Forelimb muscle (tissue), 1 donor: ENCODE results near the gene ERN1. TPM values are rescaled to one million over a fixed set of nuclear protein-coding genes. Genes with fewer than 3 reads are reported as not detected.
"Not testable (repeated sequence)": the region's sequence is repeated elsewhere in the genome, so short reads cannot be mapped to it uniquely, and the experiment has no call there.

Experiments
- DNase-seq: peaks from one replicate; pipeline ENCODE4 v3.0.0-alpha.2; 2013; ENCODE audit warnings: low read depth
- polyA plus RNA-seq: library from polyadenylated mRNA; unstranded; fragments of 120-200 nt; gene quantifications from one replicate; pipeline ENCODE4 v1.2.1, GENCODE V29; 2013; ENCODE audit not compliant: insufficient read length

Gene ERN1
- polyA plus RNA-seq, 1 donor, result 5.6 TPM

DNA sequence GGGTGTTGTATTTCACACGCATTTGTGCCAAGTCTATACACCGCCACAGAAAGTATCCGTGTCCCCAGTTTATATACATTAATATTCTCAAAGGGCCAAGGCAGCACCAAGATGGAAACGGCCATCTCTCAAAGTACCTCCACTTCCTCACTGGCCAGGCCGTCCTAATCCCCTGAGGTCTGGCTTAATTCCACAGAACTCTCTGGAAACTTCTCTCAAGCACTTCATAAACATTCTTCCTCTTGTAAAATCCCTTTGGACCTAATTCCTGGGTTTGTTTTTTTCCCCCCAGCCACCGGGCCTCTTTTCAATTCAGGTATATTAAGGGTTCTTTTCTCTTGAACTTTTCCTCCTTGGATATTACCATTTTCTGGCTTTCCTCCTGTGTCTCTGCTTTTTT, 5.1 kb upstream of the ERN1 start:
- no peak for DNase-seq

DNA sequence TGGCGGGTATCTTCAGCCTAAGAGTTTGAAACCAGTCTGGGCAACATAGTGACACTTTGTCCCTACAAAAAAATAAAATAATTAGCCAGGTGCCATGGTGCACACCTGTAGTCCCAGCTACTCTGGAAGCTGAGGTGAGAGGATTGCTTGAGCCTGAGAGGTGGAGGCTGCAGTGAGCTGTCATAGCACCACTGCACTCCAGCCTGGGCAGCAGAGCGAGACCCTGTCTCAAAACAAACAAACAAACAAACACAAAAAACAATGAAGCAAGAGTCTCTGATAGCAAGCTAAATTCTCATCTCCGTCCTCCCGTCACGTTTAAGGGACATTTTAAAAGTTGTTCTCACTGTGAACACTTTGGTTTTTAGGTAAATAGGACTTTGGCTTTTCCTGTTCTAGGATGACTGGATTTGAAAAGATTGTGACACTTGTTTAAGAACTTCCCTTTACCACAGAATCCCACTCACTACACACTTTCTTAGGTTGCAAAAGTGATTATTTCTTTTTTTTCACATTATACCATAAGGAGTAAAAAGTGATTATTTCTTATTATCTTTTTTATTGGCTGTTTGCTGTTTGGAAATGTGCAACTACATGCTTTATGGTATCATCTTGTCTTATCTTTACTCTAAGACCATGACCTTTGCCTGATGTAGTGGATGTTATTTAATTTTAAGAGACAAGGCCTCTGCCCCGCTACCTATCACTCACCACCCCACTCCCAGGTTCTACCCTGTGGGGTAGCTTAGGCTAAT, 4.4 kb upstream of the ERN1 start:
- DNase-seq, result no peak

DNA sequence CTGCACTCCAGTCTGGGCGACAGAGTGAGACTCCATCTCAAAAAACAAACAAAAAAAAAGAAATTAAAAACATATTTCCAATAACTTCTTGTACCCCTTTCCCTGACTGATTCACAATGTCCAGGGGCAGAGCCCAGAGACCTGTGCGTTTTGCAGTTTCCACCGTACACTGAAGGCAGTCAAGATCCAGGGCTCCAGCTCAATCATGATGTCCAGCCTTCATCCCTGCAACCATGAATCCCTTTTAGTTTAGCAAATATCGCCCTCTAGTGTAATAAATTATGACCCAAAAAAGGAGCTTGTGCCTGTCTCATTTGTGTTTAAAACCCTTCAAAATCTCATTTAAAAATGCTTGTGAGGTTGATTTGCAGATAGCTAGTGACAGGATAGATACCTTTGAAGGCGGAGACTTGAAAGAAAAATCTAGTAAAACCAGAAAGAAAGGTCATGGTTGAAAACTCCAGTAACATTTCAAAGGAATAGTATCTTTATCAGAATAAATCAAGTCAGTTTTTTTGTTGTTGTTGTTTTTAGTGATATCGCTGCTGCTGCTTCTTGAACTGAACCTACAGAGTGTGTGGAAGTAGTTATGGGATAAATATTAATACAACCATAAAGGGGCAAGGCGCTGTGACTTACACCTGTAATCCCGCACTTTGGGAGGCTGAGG, 3.7 kb upstream of the ERN1 start:
- no peak for DNase-seq

DNA sequence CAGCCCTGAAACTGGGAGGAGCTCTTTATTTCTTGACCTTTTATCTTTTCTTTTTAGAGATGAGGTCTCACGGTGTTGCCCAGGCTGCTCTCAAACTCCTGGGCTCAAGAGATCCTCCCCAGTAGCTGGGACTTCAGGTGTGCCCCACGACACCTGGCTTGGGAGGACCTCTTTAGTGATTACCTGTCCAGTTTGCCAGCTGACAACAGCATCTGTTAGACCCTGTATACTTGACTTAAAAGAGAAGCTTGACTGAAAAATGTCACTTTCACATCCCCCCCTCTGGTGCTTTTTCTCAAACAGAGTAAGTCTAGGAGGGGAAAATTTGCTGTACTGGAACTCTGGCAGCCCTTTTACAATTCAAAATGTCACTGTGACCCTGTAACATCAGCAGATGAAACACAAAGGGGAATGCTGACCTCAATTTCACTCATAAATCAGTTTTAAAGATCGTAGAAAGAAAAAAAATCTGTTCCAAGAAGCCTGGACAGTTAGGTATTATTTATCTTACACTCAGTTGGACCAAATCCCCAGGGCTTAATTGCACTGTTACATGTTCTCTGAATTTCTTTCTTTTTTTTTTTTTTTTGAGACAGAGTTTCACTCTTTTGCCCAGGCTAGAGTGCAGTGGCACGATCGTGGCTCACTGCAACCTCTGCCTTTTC, 1.8 kb upstream of the ERN1 start:
- DNase-seq, result no peak

DNA sequence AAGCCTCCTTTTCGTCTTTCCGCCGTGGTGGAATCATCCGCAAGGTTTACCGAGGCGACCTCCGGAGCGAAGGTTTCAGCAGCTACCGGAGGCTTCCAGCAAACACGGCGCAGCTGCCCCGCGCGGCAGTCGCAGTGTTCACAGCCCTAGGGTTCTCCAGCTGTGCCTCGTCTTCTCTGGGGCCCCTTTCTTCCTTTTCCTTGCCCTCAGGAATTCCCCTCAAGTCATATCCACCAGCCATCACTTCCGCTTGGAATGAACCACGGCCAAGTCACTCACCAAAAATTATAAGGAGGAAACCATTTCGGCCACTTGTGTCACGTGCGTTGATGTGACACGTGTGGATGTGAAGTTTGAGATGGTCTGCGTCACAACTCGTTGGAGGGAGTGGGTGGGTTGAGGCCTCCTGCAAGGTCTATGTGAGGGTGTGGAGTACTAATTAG, 636 bp upstream of the ERN1 start:
- DNase-seq, result no peak

DNA sequence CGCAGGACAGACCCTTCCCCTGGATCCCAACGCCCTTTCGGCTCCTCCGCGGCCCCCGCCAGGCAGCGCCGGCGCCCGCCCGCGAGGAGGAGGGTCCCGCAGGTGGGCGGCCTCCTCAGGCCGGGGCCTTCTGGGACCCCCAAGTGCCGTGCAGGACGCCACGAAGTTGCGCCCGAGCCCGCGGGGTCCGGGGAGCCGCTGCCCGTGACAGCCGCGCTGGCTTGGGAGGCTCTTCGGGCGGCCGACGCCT, 504 bp downstream of the ERN1 start:
- DNase-seq, result no peak

DNA sequence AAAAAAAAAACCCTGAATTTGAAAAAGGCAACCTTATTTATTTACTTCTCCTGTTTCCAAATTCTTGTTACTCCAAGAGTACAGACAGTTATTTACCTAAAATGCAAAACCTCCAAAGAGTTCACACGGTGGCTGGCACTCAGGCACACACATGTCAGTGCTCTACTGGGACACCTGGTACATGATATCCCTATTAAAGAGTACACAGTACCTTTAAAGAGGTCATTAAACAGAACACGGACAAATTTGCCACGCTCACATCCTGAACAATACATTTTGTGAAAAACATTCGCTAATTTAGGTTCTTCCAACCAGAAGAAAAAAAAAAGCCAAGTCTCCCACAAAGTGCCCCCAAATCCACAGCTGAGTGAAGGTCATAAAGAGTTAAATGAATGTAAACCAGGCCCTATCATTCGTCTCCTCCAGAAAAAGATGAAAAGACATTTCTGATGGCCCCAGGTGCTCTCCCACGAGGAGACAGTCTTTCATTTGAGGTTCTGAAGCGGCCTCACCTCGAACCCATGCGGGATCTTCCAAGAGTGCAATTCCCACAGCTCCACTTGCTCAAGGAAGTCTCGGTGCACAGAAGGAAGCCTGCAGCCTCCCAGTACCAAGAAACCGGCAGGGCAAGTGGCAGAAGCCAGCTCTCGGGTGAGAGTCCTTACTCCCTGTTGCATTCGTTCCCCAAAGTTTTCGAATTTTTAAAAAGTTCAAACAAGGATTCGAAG, 993 bp downstream of the ERN1 start:
- no peak for DNase-seq

DNA sequence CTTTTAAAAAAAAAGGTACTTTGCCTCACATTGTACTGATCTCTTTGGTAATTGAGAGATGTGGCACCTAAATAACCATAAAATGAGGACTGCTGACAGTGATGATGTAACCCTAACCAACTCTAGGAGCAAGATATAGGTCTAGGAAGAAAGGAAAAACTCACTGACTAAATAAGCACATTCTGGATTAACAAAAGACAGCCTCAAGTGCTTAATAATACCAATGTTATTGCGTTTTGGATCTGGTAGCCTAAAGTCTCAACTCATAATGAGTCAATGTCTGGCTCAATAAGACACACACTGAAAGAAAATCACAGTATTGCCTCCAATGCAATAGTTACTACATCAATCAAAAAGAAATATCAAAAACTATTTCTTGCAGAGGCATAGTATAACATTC, 3.0 kb downstream of the ERN1 start:
- no peak for DNase-seq

DNA sequence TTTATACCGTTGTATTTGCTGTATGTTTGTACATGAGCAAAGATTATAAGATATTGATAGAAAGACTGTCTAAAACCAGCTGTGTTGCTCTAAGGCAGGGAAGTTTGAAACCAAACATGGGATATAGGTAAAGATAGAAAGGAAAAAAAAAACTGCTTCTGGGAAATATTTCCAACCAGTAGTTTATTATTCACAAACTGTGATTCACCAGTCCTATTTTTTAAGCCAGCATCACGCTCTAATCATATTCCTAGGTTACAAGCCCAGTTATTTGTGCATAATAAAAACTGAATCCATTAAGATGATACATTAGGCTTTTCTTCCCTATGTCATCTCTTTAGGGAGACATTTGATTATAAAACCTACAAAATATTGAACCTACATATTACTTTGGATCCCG, 4.0 kb downstream of the ERN1 start:
- no peak for DNase-seq

DNA sequence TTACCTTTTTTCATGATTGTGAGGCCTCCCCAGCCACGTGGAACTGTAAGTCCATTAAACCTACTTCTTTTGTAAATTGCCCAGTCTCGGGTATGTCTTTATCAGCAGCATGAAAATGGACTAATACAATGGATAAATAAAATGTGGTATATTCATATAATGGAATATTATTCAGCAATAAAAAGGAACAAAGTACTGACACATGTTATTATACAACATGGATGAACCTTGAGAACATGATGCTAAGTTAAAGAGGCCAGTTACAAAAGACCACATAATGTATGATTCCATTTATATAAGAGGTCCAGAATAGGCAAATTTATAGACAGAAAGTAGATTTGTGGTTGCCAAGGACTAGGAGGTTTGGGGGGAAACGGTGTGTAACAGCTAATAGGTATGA, 5.3 kb downstream of the ERN1 start:
- DNase-seq, result no peak

DNA sequence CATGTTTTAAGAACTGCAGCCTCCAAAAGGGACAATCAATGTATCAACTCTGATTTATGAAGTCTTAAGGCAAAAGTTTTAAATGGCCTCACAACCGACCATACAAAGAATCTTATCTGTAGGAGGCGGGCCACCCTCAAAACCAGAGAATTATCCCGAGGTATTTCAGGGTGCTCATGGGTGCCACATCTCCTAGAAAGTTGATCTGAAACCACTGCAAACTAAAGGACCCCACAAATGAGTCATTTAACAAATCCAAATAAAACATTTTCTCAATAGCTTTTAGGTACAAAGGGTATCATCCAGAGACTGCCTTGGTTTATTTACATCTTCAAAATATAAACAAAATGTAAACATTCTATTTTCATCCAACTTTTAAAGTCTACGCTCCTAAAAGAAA, 6.8 kb downstream of the ERN1 start:
- DNase-seq, result no peak

DNA sequence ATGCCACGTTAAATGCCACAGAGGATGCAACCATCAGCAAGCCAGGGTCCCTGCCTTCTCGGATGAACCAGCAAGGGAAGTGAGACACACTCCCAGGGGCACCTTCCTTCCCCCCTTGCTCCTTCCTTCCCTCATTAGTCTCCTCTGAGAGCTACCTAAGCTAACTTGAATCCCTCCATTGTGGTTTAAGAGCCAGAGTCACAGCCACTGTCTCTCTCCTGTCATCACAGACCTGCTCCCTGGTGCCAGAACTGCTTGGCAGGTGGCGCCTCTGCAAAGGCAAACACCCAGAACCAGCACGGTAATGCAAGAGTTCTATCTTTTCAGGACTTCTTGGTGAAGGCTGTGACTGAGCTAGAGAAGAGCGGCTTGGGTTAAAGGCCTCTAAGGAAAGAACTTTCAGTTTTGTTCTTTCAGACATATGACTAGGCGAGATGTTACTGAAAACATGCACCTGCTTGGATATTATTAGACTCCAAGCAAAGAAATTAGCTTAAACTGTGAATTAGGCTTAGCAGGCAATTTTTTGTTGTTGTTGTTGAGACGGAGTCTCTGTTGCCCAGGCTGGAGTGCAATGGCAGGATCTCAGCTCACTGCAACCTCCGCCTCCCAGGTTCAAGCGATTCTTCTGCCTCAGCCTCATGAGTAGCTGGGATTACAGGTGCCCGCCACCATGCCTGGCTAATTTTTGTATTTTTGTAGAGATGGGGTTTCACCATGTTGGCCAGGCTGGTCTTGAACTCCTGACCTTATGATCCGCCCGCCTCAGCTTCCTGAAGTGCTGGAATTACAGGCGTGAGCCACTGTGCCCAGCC, 8.8 kb downstream of the ERN1 start:
- not testable (repeated sequence) for DNase-seq

DNA sequence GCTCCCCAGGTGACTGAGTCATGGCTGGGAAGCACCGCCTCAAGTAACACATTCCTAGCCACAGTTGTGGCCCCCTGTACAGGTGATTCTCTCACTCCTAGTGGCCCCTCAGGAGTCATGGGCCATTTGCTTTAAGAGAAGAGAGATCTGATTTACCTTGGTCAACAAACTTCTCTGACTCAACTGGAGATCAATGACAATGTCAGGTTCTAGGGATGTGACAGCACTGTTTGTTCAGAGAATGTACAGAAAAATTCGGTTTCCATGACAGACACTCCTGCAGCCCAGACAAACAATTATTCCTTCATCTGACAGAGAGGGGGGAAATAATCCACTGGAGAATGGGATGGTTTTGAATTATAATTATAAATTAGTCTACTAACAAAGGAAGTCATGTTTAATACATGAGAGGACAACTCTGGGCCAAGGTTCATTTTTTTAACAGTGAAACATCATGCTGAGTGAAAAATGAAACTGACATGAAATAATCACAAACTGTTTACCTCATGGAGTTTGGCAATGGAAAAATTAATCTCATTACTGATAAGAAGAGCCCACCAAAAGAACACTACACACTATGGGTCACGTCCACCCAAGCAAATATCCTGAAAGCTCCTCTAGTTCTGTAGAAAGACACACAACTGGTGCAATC, 9.7 kb downstream of the ERN1 start:
- no peak for DNase-seq

DNA sequence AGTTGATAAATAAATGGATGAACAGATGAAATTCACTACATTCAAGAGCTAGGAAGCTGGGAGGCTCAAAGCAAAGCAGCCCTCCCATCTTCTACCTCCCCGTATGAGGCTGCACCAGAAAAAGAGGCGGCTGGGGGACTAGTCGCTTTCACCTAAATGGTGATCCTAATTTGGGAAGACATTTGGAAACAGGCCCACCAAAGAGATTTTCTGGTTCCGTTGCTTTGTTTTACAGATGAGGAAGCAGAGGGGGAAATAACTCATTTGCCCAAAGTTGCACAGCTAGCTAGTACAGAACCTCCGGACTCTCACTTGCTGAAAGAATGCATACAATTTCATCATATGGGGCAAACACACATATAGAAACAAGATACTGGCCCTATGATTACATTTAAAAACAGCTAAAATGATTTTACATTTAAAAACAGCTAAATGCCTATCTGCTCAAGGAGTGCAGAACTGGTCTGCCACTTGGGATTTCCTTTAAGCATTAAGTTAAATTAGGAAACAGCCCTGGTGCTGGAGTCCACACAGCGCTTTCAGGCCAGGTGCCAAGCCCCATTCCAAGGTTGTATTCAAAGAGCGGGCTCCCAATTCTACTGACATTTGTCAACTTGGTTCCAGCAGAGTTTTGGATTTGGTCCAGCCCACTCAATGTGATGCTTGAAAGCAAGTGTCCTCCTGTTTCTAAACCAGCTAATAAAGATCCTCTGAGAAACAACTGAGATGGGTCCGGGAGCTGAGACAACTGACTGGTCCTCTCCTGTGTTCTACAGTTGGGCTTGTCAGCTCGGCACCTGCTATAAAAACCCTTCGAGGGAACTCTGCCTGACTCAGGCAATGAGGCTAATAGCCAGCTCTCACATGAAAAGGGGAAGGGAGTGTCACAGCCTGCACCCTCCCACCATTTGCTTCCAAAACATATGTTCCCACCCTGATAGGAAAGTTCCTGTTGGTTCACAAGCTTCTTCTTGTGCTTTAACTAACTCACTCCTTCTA, 11.7 kb downstream of the ERN1 start:
- no peak for DNase-seq

DNA sequence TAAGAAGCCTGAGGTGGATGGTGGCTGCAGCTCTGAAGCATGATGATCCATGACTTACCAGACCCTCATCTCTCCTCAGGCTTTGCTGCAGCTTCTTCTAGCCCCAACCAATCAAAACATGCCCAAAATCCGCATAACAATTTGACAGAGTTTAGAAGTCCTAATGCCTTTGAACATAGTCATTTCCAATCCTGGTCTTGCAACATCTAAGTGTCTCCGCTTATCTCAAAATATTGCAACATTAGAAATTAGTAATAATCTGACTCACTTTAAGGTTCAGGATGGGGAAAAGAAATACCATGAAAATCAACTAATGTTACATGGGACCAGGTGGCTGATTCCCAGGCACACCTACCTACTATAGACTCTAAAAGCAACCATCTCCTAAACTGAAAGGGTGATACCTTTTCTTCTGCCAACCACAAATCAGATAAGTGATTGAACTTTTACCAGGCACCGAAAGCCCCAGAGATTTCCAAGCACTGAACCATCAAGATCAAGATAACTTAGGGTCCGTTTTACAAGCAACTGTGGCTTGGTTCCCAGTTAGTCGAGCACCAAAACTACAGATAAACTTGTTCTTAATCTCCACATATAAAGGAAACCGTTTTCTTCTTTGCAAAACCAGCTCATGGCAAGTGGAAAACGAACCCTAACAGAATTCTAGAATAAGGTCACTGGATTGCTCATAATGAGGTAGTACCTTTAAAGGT, 14.0 kb downstream of the ERN1 start:
- DNase-seq, result no peak

DNA sequence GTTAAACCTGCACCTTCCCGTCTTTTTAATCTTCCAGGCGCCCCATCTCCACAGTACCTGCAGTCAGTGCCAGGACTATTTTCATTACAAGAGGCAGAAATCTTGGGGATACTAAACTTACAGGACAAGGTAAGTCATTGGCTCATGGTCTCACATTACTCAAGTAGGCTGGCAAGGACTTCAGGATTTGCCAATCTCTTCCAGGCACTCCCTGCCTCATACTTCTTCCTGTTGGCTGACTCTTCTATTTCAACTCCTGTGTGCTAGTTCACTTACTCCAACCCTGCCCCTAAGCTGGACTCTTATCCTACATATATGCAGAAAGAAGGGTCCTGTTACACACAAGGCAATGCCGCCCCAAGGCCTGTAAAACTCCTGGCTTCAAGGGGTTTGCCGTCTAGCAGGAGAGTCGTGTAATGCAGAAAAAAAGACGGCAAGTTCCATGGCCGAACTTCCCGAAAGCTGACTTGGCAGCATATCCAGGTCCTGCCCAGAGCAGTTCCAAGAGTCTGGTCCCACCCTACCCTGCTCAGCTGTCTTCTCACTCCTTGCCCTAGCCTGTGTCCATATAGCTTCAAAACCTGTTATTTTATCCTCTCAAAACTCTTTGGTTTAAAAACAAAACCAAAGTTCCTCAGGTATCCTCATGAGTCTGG, 14.8 kb downstream of the ERN1 start:
- DNase-seq, result no peak

DNA sequence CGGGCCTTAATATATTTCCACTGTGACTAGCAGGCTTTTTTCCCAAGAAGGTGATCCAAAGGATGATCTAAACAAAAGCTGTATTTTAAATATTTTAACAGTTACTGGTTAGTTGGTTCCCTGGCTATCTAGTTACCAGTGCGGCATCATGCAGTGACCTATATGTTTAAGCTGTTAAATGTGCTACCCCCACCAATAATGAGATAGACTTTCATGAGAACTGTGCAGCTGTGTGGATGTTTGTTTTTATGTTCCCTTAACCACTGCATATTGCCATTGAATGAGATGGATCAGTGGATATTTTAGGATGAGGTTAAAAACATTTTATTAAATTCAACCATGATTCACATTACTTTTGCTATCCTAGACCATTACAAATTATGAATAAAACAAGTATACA, 16.9 kb downstream of the ERN1 start:
- DNase-seq, result no peak

DNA sequence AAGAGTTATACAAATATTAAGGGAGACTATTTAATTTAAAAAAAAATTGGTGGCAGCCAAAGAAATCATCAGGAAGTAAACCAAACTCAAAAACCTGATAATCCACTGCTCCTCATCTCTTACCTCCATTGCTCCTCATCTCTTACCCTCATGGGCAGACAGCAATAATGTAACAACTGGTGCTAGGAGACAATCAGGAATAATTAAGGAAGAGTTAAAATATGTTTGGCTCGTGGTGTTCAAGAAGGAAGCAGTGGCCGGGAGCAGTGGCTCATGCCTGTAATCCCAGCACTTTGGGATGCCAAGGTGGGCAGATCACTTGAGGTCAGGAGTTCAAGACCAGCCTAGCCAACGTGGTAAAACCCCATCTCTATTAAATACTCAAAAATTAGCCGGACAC, 18.1 kb downstream of the ERN1 start:
- DNase-seq, result no peak
